HEK293 (cell line): ENCODE data around the gene GNAZ.
A peak's percentile ranks its signal among the peaks of the same experiment; 100 is the strongest.

ENCODE experiments used
- BCL11B ChIP-seq: fragments of 450-650 bp; formaldehyde crosslinking; IDR thresholded peaks from 2 replicates; pipeline ENCODE4 v1.5.1; 2016; ENCODE audit warnings: low read depth, missing biosample characterization, missing genetic modification characterization
- FEZF1 ChIP-seq: fragments of 450-650 bp; formaldehyde crosslinking; IDR thresholded peaks from 2 replicates; pipeline ENCODE4 v1.5.1; 2016; ENCODE audit warnings: missing biosample characterization, missing genetic modification characterization
- PRDM1 ChIP-seq: fragments of 450-650 bp; formaldehyde crosslinking; IDR thresholded peaks from 2 replicates; pipeline ENCODE4; 2016; ENCODE audit warnings: missing biosample characterization, missing genetic modification characterization
- SCRT2 ChIP-seq: fragments of 450-650 bp; formaldehyde crosslinking; IDR thresholded peaks from 2 replicates; pipeline ENCODE4 v1.5.1; 2016; ENCODE audit warnings: missing biosample characterization, missing genetic modification characterization
- ZNF140 ChIP-seq: fragments of 450-650 bp; formaldehyde crosslinking; IDR thresholded peaks from 2 replicates; pipeline ENCODE4 v1.5.1; 2016; ENCODE audit warnings: missing biosample characterization, missing genetic modification characterization
- ZNF157 ChIP-seq: fragments of 450-650 bp; formaldehyde crosslinking; IDR thresholded peaks from 2 replicates; pipeline ENCODE4 v1.5.1; 2016; ENCODE audit warnings: missing biosample characterization, missing genetic modification characterization
- ZNF16 ChIP-seq: fragments of 450-650 bp; formaldehyde crosslinking; IDR thresholded peaks from 2 replicates; pipeline ENCODE4 v1.5.1; 2016; ENCODE audit warnings: low read depth, missing biosample characterization, missing genetic modification characterization
- ZNF19 ChIP-seq: fragments of 450-650 bp; formaldehyde crosslinking; IDR thresholded peaks from 2 replicates; pipeline ENCODE4; 2016; ENCODE audit warnings: missing biosample characterization, missing genetic modification characterization, low read depth
- ZNF221 ChIP-seq: fragments of 450-650 bp; formaldehyde crosslinking; IDR thresholded peaks from 2 replicates; pipeline ENCODE4 v1.5.1; 2017; ENCODE audit warnings: missing biosample characterization, missing genetic modification characterization, borderline replicate concordance
- ZNF292 ChIP-seq: fragments of 450-650 bp; formaldehyde crosslinking; IDR thresholded peaks from 2 replicates; pipeline ENCODE4 v1.5.1; 2016; ENCODE audit warnings: low read depth, missing biosample characterization, missing genetic modification characterization, borderline replicate concordance
- ZNF324 ChIP-seq: fragments of 450-650 bp; formaldehyde crosslinking; IDR thresholded peaks from 2 replicates; pipeline ENCODE4 v1.5.1; 2016; ENCODE audit warnings: missing biosample characterization, missing genetic modification characterization
- ZNF391 ChIP-seq: fragments of 450-650 bp; formaldehyde crosslinking; IDR thresholded peaks from 2 replicates; pipeline ENCODE4 v1.5.1; 2016; ENCODE audit warnings: low read depth, missing biosample characterization, missing genetic modification characterization, borderline replicate concordance
- ZNF394 ChIP-seq: fragments of 450-650 bp; formaldehyde crosslinking; IDR thresholded peaks from 2 replicates; pipeline ENCODE4 v1.5.1; 2016; ENCODE audit warnings: missing biosample characterization, missing genetic modification characterization, mild to moderate bottlenecking, moderate library complexity, borderline replicate concordance
- ZNF423 ChIP-seq: fragments of 450-650 bp; formaldehyde crosslinking; IDR thresholded peaks from 2 replicates; pipeline ENCODE4 v1.5.1; 2016; ENCODE audit warnings: missing biosample characterization, missing genetic modification characterization
- ZNF426 ChIP-seq: fragments of 450-650 bp; formaldehyde crosslinking; IDR thresholded peaks from 2 replicates; pipeline ENCODE4 v1.5.1; 2017; ENCODE audit warnings: missing biosample characterization, missing genetic modification characterization, mild to moderate bottlenecking, inconsistent platforms, moderate library complexity
- ZNF48 ChIP-seq: fragments of 450-650 bp; formaldehyde crosslinking; IDR thresholded peaks from 2 replicates; pipeline ENCODE4 v1.5.1; 2016; ENCODE audit warnings: missing biosample characterization, missing genetic modification characterization
- ZNF501 ChIP-seq: fragments of 450-650 bp; formaldehyde crosslinking; IDR thresholded peaks from 2 replicates; pipeline ENCODE4 v1.5.1; 2016; ENCODE audit warnings: missing biosample characterization, missing genetic modification characterization
- ZNF530 ChIP-seq: fragments of 450-650 bp; formaldehyde crosslinking; IDR thresholded peaks from 2 replicates; pipeline ENCODE4 v1.5.1; 2016; ENCODE audit warnings: low read depth, missing biosample characterization, missing genetic modification characterization
- ZNF548 ChIP-seq: fragments of 450-650 bp; formaldehyde crosslinking; IDR thresholded peaks from 2 replicates; pipeline ENCODE4 v1.5.1; 2016; ENCODE audit warnings: missing biosample characterization, missing genetic modification characterization
- ZNF549 ChIP-seq: fragments of 450-650 bp; IDR thresholded peaks from 2 replicates; pipeline ENCODE4 v1.5.1; 2018; ENCODE audit warnings: missing biosample characterization, missing genetic modification characterization, mild to moderate bottlenecking, inconsistent platforms, moderate library complexity
- ZNF701 ChIP-seq: fragments of 450-650 bp; formaldehyde crosslinking; IDR thresholded peaks from 2 replicates; pipeline ENCODE4 v1.5.1; 2016; ENCODE audit warnings: missing biosample characterization, missing genetic modification characterization
- ZNF791 ChIP-seq: fragments of 450-650 bp; formaldehyde crosslinking; IDR thresholded peaks from 2 replicates; pipeline ENCODE4 v1.5.1; 2016; ENCODE audit warnings: missing biosample characterization, missing genetic modification characterization
- ZNF837 ChIP-seq: fragments of 450-650 bp; formaldehyde crosslinking; IDR thresholded peaks from 2 replicates; pipeline ENCODE4 v1.5.1; 2016; ENCODE audit warnings: missing biosample characterization, missing genetic modification characterization
- ZNF843 ChIP-seq: fragments of 450-650 bp; formaldehyde crosslinking; IDR thresholded peaks from 2 replicates; pipeline ENCODE4 v1.5.1; 2016; ENCODE audit warnings: missing biosample characterization, missing genetic modification characterization
- TF ChIP-seq, protein P1 (sequence below): fragments of 450-650 bp; formaldehyde crosslinking; IDR thresholded peaks from 2 replicates; pipeline ENCODE4 v1.5.1; 2016; ENCODE audit warnings: missing biosample characterization, missing genetic modification characterization
- TF ChIP-seq, protein P2 (sequence below): fragments of 450-650 bp; formaldehyde crosslinking; IDR thresholded peaks from 2 replicates; pipeline ENCODE4 v1.5.1; 2016; ENCODE audit warnings: missing biosample characterization, missing genetic modification characterization
- TF ChIP-seq, protein P3 (sequence below): fragments of 450-650 bp; formaldehyde crosslinking; IDR thresholded peaks from 2 replicates; pipeline ENCODE4; 2016; ENCODE audit warnings: missing biosample characterization, missing genetic modification characterization
- TF ChIP-seq, protein P4 (sequence below): fragments of 450-650 bp; formaldehyde crosslinking; IDR thresholded peaks from 2 replicates; pipeline ENCODE4 v1.5.1; 2016; ENCODE audit warnings: missing biosample characterization, missing genetic modification characterization
- TF ChIP-seq, protein P5 (sequence below): fragments of 450-650 bp; formaldehyde crosslinking; IDR thresholded peaks from 2 replicates; pipeline ENCODE4 v1.5.1; 2016; ENCODE audit warnings: missing biosample characterization, missing genetic modification characterization
- TF ChIP-seq, protein P6 (sequence below): fragments of 450-650 bp; formaldehyde crosslinking; IDR thresholded peaks from 2 replicates; pipeline ENCODE4 v1.5.1; 2016; ENCODE audit warnings: missing biosample characterization, missing genetic modification characterization, borderline replicate concordance
- TF ChIP-seq, protein P7 (sequence below): fragments of 450-650 bp; formaldehyde crosslinking; IDR thresholded peaks from 2 replicates; pipeline ENCODE4 v1.5.1; 2016; ENCODE audit warnings: missing biosample characterization, missing genetic modification characterization

GNAZ gene

DNA sequence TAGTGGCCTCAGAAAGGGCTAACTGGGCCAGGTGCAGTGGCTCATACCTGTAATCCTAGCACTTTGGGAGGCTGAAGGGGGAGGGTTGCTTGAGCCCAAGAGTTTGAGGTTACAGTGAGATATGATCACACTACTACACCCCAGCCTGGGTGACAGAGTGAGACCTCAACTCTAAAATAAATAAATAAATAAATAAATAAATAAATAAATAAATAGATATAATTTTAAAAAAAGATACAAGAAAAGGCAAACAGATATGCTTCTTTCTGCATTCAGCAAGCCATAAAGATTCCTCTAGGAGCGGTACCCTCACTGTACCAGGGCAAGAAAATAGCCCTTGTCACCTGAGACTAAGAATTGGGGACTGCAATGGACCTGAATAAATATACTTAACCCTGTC is 72.8 kb downstream of the GNAZ start (continued):
- TF ChIP-seq, protein P1, sequence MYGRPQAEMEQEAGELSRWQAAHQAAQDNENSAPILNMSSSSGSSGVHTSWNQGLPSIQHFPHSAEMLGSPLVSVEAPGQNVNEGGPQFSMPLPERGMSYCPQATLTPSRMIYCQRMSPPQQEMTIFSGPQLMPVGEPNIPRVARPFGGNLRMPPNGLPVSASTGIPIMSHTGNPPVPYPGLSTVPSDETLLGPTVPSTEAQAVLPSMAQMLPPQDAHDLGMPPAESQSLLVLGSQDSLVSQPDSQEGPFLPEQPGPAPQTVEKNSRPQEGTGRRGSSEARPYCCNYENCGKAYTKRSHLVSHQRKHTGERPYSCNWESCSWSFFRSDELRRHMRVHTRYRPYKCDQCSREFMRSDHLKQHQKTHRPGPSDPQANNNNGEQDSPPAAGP (tag by site-specific recombination): no peak
- TF ChIP-seq ZNF701 (tag by site-specific recombination) (no peak), SCRT2 (tag by site-specific recombination) (no peak), ZNF48 (tag by site-specific recombination) (no peak), FEZF1 (tag by site-specific recombination) (no peak), ZNF391 (tag by site-specific recombination) (no peak), ZNF426 (tag by site-specific recombination) (peak; percentile 86), ZNF837 (tag by site-specific recombination) (no peak), ZNF530 (tag by site-specific recombination) (no peak), BCL11B (tag by site-specific recombination) (no peak), ZNF423 (tag by site-specific recombination) (no peak), ZNF843 (tag by site-specific recombination) (no peak), ZNF324 (no peak), ZNF19 (tag by site-specific recombination) (no peak), ZNF140 (tag by site-specific recombination) (peak; percentile 62; the same call in 1 of the 2 replicates), ZNF548 (tag by site-specific recombination) (no peak), ZNF292 (tag by site-specific recombination) (peak; percentile 52; the same call in 1 of the 2 replicates), ZNF549 (tag by site-specific recombination) (no peak), ZNF501 (tag by site-specific recombination) (no peak), ZNF157 (tag by site-specific recombination) (no peak), ZNF791 (tag by site-specific recombination) (0 out of 2 replicates have a peak, but pooled peaks have one; percentile 53), ZNF16 (tag by site-specific recombination) (no peak), PRDM1 (tag by site-specific recombination) (no peak), ZNF394 (peak; percentile 95), ZNF221 (tag by site-specific recombination) (no peak)
- TF ChIP-seq, protein P2, sequence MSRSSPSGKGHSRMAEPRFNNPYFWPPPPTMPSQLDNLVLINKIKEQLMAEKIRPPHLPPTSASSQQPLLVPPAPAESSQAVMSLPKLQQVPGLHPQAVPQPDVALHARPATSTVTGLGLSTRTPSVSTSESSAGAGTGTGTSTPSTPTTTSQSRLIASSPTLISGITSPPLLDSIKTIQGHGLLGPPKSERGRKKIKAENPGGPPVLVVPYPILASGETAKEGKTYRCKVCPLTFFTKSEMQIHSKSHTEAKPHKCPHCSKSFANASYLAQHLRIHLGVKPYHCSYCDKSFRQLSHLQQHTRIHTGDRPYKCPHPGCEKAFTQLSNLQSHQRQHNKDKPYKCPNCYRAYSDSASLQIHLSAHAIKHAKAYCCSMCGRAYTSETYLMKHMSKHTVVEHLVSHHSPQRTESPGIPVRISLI (tag by site-specific recombination): no peak
- TF ChIP-seq, protein P3, sequence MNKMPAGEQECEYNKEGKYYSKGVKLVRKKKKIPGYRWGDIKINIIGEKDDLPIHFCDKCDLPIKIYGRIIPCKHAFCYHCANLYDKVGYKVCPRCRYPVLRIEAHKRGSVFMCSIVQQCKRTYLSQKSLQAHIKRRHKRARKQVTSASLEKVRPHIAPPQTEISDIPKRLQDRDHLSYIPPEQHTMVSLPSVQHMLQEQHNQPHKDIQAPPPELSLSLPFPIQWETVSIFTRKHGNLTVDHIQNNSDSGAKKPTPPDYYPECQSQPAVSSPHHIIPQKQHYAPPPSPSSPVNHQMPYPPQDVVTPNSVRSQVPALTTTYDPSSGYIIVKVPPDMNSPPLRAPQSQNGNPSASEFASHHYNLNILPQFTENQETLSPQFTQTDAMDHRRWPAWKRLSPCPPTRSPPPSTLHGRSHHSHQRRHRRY (tag by site-specific recombination): no peak
- TF ChIP-seq, protein P4, sequence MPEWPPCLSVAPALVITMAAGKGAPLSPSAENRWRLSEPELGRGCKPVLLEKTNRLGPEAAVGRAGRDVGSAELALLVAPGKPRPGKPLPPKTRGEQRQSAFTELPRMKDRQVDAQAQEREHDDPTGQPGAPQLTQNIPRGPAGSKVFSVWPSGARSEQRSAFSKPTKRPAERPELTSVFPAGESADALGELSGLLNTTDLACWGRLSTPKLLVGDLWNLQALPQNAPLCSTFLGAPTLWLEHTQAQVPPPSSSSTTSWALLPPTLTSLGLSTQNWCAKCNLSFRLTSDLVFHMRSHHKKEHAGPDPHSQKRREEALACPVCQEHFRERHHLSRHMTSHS (tag by site-specific recombination): no peak
- TF ChIP-seq, protein P5, sequence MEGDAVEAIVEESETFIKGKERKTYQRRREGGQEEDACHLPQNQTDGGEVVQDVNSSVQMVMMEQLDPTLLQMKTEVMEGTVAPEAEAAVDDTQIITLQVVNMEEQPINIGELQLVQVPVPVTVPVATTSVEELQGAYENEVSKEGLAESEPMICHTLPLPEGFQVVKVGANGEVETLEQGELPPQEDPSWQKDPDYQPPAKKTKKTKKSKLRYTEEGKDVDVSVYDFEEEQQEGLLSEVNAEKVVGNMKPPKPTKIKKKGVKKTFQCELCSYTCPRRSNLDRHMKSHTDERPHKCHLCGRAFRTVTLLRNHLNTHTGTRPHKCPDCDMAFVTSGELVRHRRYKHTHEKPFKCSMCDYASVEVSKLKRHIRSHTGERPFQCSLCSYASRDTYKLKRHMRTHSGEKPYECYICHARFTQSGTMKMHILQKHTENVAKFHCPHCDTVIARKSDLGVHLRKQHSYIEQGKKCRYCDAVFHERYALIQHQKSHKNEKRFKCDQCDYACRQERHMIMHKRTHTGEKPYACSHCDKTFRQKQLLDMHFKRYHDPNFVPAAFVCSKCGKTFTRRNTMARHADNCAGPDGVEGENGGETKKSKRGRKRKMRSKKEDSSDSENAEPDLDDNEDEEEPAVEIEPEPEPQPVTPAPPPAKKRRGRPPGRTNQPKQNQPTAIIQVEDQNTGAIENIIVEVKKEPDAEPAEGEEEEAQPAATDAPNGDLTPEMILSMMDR (tag by site-specific recombination): no peak
- TF ChIP-seq, protein P6, sequence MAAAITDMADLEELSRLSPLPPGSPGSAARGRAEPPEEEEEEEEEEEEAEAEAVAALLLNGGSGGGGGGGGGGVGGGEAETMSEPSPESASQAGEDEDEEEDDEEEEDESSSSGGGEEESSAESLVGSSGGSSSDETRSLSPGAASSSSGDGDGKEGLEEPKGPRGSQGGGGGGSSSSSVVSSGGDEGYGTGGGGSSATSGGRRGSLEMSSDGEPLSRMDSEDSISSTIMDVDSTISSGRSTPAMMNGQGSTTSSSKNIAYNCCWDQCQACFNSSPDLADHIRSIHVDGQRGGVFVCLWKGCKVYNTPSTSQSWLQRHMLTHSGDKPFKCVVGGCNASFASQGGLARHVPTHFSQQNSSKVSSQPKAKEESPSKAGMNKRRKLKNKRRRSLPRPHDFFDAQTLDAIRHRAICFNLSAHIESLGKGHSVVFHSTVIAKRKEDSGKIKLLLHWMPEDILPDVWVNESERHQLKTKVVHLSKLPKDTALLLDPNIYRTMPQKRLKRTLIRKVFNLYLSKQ (tag by site-specific recombination): 0 out of 2 replicates have a peak, but pooled peaks have one; percentile 81
- TF ChIP-seq, protein P7, sequence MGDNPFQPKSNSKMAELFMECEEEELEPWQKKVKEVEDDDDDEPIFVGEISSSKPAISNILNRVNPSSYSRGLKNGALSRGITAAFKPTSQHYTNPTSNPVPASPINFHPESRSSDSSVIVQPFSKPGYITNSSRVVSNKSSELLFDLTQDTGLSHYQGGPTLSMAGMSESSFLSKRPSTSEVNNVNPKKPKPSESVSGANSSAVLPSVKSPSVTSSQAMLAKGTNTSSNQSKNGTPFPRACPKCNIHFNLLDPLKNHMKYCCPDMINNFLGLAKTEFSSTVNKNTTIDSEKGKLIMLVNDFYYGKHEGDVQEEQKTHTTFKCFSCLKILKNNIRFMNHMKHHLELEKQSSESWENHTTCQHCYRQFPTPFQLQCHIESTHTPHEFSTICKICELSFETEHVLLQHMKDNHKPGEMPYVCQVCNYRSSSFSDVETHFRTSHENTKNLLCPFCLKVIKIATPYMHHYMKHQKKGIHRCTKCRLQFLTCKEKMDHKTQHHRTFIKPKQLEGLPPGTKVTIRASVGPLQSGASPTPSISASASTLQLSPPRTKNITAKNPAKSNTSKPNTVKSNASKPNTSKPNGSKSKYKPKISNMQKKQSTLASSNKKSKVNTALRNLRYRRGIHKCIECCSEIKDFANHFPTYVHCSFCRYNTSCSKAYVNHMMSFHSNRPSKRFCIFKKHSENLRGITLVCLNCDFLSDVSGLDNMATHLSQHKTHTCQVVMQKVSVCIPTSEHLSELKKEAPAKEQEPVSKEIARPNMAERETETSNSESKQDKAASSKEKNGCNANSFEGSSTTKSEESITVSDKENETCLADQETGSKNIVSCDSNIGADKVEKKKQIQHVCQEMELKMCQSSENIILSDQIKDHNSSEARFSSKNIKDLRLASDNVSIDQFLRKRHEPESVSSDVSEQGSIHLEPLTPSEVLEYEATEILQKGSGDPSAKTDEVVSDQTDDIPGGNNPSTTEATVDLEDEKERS (tag by site-specific recombination): no peak
